ENCODE results near the gene C5.
"Not testable (repeated sequence)": the region's sequence is repeated elsewhere in the genome, so short reads cannot be mapped to it uniquely, and the experiment has no call there.

Gene C5

DNA sequence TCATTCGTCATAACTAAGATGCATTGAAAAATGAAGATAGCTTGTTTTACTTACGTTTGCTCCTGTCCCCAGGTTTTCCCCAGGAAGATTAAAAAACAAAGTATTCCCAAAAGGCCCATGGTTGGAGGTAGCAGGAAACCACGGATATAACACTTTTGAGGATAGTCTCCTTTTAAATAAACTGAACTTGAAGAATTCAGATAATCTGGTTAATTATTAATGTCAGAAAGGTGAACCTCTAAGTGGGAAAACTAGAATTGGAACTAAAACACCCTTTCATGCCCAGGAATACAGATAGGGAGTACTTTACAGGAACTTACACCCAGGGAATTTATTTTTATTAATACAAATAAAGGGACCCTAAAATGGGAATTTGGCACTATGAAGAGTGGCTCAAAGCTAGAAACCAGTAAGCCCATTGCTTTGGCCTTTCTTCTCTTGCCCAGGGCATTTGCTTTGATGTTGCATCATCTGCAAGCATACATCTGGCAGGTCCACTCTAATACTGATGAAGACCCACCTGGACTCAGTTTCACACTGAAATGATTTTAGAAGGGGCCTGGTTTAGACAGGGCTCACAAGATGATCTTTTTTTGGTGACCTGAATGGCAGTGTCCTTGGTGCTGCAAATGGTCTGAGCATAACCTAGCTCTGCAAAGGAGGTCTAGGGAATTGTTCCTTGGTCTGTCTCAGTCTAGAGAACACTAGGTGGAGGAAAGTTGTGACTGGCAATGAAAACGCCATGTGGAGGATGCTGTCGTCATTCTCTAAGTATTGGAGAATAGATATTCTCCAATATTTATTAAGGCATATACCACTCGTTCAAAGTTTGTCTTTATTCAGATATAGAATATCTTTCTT lies at the start of gene C5:
Gene C5, minus strand, starts transcription at position 148 of the 861 bp plus-strand sequence. Its CDS starts 29 bp downstream, at position 119.
- DNase-seq: no peak

DNA sequence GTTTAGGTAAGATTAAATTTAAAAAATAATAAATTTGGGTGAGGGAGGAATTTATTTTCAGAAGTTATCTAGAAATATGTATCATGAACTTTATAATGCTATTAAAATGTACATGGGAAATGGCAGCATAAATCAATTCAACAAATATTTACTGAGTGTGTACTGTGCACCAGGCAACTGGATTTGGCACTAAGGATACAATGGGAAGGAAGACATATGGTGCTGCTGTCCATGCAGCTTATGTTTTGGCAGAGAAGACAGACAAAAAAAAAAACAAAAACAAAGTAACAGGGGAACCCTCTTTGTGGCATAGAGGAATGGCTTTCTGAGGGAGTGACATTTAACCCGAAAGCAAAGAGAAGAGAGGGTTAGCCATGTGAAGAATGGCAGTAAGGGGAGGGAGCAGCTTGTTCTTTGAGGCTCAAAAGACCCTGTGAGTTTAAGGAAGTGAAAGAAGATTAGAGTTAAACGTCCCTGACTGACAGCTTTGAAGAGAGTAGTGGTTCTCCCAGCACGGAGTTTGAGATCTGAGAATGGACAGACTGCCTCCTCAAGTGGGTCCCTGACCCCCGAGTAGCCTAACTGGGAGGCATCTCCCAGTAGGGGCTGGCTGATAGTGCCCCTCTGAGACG lies 48.6 kb upstream of the C5 start:
- no peak for DNase-seq

DNA sequence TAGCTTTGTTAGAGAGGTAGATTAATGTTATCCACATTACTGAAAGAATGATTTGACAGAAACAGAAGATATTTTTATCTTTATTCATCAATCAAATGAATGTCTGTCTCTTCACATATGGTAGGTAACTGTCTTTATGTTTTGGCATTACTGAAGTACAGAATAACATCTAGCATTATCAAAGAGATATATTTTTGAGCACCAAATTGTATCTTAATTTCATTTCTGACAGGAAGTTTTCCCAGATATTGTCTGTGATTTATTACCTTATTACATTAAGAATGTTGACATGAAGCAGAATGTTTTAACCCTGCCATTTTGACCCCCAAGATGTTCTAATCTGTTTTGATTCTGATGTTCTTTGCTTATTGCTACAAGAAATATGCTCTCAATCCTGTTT lies 45.0 kb upstream of the C5 start:
- no peak for DNase-seq

DNA sequence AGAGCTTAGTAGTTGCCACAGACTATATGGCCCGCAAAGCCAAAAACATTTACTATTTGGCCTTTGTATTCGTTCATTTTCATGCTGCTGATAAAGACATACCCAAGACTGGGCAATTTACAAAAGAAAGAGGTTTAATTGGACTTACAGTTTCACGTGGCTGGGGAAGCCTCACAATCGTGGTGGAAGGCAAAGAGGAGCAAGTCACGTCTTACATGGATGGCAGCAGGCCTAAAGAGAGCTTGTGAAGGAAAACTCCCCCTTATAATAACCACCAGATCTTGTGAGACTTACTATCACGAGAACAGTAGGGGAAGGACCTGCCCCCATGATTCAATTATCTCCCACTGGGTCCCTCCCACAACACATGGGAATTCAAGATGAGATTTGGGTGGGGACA lies 40.7 kb upstream of the C5 start:
- DNase-seq: not testable (repeated sequence)

DNA sequence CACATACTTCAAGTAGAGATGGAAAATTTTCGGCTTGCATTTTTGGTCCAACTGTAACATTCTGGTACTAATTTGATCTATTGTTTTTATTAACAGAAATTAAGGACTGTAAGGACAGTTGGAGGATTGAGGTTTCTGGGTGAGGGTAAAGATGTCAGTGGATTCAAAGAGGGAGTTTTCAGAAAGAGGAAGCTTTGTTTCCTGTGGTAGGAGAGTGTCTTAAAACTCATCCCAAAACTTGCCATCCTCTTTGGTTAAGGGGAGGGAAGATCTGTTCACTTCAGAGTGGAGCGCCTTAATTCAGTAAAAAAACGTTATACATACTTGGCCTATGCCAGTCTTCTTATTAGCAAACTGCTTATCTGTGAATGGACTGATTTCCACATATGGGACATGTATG lies 38.5 kb upstream of the C5 start:
- no peak for DNase-seq

DNA sequence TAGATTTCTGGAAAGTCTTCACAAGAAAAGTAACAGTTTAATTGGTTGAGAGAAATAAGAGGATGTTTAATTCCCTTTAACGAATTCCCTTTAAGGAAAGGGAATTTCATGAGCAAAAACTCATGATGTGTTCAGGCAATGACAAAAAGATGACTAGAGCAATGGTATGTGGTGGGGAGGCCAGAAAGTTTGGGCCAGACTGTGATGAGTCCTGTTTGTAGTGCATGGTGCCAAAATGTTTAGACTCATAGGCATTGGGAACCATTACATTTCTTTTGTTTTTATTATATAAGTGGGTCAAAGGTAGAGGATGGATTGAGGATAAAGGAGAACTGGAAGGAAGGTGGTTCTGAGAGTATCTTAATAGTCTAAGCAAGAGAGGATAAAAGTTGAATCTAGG lies 35.6 kb upstream of the C5 start:
- DNase-seq: no peak

DNA sequence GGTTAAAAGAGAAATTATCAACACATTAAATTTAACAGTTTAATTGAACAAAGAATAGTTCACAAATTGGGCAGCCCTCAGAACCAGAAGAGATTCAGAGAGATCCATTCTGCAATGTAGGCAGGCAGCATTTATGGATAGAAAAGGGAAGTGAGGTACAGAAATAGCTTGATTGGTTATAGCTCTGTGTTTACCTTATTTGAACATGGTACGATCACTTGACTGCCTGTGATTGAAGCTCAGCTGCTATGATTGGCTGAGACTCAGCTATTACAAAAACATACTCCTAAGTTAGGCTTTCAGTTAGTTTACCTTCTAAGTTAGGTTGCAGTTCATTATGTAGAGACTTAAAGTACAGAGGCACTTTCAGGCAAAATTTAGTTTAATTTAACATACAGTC lies 32.0 kb upstream of the C5 start:
- no peak for DNase-seq

DNA sequence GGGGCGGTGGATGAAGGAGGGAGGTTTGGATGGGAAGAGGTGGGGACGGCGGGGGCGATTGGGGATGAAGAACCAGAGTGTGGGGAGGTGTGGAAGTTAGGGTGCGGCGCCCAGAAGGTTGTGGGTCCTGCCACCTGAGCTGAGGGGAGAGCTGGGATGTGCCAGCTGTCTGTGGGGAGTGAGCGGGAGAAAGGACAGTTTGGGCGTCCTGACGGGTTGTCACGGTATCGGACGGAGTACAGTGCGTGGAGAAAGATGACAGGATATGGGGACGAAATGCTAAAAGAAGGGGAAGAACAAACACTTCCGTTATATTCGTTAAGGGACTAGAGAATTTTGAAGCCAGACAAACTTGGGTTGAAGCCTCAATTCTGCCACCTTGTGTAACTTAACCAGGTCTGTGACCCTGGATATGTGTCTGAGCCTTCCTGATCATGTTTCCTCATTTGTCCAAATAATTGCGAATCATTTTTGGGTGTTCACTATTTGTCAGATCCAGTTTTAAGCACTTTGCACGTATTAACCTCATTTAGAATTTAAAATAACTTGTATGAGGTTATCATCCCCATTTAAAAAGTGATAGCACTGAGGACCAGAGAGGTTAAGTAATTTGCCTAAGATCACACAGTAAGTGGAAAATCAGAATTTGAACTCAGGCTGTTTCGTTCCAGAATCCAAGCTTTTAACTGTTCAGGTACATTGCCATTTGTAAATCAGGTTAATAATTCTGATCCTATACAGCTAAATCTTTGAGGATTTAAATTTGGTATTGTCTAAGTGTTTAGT lies 25.4 kb upstream of the C5 start:
- no peak for DNase-seq

DNA sequence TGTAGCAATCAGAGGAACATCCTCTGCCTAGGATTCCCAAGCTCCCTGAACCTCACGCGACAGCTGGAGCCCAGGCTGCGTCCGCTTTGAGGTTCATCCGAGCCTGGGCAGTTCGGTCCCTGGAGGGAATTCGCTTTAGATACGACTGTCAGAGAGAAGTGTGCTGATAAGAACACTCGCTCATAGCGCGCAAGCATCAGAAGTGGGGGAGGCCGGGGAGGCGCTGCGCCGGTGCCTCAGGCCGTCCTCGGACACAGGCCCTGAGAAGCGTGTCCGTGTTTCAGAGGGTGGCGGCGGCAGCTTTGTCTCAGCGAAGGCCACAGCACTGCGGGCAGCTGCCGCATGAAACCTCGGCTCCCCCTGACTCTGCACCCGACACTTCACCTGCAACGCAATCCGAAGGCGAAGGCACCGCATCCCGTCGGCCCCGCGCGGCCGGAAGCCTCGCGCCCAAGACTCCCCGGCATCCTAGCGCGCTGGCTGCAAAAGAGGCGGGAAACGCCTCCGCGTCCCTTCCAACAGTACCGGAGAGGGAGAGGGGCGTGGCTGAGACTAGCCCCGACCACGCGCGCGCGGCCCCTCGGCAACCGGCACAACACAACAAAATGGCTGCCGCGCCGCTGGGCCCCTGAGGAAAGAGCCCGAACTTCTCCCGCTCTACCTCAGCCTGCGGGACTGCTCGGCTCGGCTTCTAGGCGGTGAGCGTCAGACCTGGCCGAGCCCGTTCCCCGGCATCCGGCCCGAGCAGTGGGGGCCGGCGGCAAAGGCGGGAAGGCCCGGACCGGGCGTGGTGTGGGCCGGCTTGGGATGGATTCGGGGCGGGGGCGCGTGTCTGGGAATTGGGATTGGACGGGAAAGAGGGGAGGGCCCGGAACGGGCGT lies 24.5 kb upstream of the C5 start, which contains the start of gene CNTRL:
Gene CNTRL, plus strand, starts transcription at position 586 of the 881 bp plus-strand sequence. CDS start 13,372 bp downstream, outside the sequence.
- peak; percentile 56 to 75 for DNase-seq

DNA sequence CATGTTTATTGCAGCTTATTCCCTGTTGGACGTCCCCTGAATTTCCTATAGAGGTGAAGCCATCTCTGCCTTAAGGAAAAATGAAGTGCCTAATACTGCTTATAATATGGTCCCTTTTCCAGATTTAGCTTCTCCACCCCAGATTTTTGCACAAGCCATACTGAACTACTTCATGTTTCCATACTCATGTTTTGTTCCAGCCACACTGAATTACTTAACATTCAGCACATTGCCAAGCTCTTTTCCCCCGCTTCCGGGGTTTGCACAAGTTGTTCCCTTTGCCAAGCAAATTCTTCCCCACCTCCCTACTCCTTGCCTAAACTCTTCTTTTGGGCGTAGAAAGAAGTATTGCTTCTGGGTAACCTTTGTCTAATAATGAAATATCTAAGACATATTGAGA lies 23.0 kb upstream of the C5 start:
- DNase-seq: no peak

DNA sequence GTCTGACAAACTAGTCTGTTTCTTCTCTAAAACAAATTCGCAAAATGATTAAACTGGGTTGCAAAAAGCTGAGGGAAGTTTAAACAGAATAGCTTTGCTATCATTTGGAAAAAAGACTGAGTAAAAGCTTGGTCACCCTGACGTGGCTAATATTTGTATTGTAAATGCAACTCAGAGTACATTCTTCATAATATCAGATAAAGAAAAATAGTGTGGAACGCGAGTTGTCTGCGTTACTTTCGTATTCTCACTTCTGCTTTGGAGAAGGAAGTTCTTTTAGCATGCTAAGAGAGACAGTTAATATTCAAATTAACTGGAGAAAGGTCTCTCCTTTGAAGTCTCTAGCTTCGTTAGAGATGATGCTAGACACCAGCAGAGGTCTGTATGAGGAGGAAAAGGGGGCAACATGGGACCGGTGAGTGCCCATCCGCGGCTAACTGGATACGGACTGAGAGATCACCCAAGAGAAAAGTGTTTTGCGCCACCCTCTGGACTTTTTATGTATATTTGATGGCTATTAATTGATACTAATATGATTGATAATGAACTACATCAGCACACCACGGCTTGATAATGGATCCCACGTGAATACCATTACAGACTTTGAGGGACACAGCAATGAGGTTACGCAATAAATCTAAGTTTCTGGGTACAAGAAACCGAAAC lies 21.8 kb upstream of the C5 start:
- DNase-seq: no peak

DNA sequence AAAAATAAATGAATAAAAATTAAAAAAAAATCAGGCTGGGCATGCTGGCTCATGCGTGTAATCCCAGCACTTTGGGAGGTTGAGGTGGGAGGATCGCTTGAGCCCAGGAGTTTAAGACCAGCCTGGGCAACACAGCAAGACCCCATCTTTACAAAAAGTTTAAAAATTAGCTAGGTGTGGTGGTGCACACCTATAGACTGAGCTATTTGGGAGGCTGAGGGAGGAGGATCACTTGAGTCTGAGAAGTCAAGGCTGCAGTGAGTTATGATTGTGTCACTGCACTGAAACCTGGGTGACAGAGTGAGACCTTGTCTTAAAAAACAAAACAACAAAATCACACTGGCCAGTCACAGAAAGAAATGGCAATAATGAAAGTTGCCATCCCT lies 21.3 kb upstream of the C5 start:
- DNase-seq: no peak

DNA sequence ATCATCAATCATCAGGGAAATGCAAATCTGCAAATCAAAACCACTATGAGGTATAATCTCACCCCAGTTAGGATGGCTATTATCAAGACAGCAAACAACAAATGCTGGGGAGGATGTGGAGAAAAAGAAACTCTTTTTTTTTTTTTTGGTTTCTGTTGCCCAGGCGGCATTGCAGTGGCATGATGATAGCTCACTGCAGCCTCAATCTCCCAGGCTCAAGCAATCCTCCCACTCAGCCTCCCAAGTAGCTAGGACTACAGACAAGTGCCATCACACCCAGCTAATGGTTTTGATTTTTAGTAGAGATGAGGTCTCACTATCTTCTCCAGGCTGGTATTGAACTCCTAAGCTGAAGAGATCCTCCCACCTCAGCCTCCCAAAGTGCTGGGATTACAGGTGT lies 19.3 kb upstream of the C5 start:
- DNase-seq: no peak

DNA sequence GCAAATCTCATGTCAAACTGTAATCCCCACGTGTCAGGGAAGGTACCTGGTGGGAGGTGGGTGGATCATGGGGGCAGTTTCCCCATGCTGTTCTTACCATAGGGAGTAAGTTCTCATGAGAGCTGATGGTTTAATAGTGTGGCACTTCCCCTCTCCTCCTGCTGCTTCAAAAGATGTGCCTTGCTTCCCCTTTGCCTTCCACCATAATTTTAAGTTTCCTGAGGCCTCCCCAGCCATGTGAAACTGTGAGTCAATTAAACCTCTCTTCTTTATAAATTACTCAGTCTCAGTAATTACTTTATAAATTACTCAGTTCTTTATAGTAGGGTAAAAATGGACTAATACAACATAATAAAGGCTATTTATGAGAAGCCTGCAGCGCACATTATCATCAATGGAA lies 17.6 kb upstream of the C5 start:
- DNase-seq: no peak

DNA sequence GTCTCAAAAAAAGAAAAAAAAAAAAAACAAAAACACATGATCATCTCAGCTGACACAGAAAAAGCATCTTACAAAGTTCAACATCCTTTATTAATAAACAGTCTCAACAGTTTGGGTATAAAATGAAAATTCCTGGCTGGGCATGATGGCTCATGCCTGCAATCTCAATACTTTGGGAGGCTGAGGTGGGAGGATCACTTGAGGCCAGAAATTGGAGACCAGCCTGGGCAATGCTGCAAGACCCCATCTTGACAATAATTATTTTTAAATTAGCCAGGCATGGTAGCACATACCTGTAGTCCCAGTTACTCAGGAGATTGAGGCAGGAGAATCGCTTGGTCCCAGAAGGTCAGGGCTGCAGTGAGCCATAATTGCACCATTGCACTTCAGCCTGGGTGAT lies 16.8 kb upstream of the C5 start:
- DNase-seq: no peak

DNA sequence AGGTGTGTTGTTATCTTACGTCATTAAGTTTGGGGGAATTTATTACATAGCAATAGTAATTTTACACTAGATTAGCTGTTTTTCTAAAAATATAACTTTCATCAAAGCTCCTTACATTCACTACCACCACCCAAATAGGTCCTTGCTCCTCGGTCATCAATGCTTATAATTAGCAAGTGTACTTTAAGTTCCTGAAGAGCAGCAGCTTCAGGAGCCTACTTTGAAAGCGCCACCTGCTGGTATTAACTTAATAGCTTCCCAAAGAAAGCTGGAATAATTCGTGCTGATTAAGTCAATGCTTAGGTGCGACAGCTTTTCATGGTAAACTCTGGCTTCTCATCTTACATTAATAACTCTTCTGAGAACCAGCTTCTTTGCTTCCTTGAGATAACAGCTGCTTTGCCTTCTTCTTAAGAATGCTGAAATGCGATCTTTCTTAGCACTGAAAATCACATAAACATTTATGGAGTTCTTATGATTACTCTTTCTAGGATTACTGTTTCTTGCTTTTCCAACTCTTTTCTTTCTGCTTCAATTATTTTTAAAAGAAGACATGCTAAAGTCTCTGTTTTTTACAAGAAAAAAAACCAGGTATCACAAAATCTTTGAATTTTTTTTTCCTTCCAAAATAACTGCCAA lies 10.0 kb upstream of the C5 start:
- DNase-seq: peak; percentile 14 to 17

DNA sequence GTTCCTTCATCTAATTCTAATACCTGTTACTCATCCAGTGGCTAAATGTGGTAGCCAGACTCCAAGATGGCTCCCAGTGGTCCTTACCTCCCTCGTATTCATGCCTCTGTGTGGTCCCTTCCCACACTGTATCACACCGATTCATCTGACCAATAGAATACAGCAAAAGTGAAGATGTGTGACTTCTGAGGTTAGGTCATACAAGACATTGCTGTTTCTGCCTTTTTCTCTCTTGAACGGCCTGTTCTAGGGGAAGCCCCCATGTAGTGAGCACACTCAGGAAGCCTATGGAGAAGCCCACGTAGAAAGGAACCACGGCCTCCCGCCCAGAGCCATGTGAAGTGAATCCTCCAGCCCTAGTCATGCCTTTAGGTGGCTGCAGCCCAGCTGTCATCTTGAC lies 9.4 kb upstream of the C5 start:
- no peak for DNase-seq

DNA sequence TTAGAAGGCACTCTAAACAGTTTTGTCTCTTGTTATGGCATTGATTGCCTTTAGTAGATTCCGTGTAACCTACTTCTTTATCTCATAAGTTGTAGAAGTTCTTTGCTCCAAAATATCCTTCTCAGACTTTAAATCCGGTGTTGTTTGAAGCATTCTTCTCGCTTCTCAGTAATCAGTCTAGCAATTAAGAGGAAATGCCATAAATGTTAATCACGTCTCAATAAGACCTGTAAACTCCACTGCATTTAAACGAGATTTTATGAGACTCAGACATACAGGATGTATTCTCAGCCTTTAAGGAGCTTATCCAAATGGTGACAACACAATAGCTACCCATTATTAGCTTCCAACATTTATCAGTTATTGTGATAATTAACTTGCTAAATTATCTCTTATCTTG lies 7.7 kb upstream of the C5 start:
- DNase-seq: no peak

DNA sequence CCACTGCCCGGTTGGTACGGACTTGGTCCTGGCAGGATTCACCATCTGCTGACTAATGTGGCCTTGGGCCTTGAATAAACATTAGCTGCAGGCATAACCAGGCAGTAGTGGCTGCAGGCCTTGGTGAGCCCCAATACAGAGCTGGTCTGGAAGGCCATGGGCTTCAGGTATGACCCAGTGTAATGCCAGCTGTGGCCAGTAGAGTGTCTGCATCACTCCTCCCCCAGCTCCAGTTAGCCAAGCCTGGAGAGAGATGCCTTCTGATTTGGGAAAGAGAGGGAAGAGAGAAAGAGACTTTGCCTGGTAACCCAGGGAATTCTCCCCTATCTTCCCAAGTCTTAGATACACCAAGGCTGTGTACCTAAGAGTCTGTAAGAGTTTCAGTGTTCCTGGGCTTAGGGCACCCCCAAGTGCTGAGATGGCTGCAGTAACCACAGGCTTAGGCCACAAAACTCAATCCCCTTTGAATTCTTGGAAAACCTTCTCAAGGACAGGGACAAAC lies 5.6 kb upstream of the C5 start:
- no peak for DNase-seq

DNA sequence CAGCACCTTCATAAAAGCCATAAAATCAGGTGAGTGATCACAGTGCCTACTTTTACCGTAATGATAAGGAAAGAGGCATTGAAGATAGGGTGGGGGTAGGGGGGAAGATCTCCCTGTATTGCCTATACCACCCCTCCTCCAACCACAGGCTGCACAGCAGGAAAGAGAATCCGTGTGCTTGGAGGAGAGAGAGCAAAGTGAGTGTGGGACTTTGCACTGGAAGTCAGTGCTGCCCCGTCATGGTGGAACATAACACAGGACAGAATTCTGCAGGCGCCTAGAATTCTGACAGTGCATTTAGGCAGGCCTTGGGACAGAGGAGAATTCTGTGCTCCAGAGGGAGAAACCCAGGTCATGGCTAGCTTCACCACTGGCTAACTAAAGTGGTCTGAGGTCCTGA lies 3.5 kb upstream of the C5 start:
- no peak for DNase-seq

DNA sequence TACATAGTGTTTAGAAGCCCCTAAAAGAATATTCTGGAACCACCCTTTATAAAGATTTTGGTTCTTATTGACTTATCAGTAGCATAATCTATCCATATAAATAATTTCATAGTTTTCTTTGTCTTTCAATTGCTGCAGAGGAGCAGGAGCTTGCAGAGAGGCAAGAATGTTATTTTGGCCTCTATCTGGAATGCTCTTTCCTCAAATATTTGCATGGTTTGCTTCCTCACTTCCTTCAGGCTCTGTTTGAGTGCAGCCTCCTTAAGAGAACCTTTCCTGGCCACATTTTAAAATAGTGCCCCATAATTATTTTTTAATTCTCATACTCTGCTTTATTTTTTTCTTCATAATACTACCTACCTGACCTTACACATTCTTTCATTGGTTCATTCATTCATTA lies 1.5 kb downstream of the C5 start:
- DNase-seq: no peak

Measured in NCI-H187 (cell line).